ENCODE measurements around the gene ZC2HC1C. TPM values are rescaled to one million over a fixed set of nuclear protein-coding genes. Genes with fewer than 3 reads are reported as not detected.
"Not testable (repeated sequence)": the region's sequence is repeated elsewhere in the genome, so short reads cannot be mapped to it uniquely, and the experiment has no call there.

ZC2HC1C gene
- total RNA-seq, 1 experiment from 2014 or later = 0.64 TPM

GRCh38 chr14:75090353-75090752 is 20.9 kb downstream of the ZC2HC1C start:
- no peak for DNase-seq (ENCODE audit: extremely low read depth, low read depth)

GRCh38 chr14:75091251-75091650 is 21.8 kb downstream of the ZC2HC1C start:
- DNase-seq (ENCODE audit: extremely low read depth, low read depth) = no peak

GRCh38 chr14:75092698-75093097 is 23.3 kb downstream of the ZC2HC1C start:
- no peak for DNase-seq (ENCODE audit: extremely low read depth, low read depth)

GRCh38 chr14:75094896-75095295 is 25.5 kb downstream of the ZC2HC1C start:
- DNase-seq (ENCODE audit: extremely low read depth, low read depth) = no peak

- no peak for DNase-seq (ENCODE audit: extremely low read depth, low read depth)
These were observed 26.2 kb downstream of the ZC2HC1C start for GRCh38 chr14:75095690-75096089.

GRCh38 chr14:75096959-75097358 is 27.5 kb downstream of the ZC2HC1C start:
- DNase-seq (ENCODE audit: extremely low read depth, low read depth) = no peak

GRCh38 chr14:75098212-75098611 is 28.8 kb downstream of the ZC2HC1C start:
- DNase-seq (ENCODE audit: extremely low read depth, low read depth) = no peak

- DNase-seq (ENCODE audit: extremely low read depth, low read depth) = no peak
These were observed 29.2 kb downstream of the ZC2HC1C start for GRCh38 chr14:75098682-75099081.

- no peak for DNase-seq (ENCODE audit: extremely low read depth, low read depth)
These were observed 32.0 kb downstream of the ZC2HC1C start for GRCh38 chr14:75101491-75101890.

- no peak for DNase-seq (ENCODE audit: extremely low read depth, low read depth)
These were observed 37.7 kb downstream of the ZC2HC1C start for GRCh38 chr14:75107186-75107585.

GRCh38 chr14:75109877-75110276 is 40.4 kb downstream of the ZC2HC1C start:
- DNase-seq (ENCODE audit: extremely low read depth, low read depth) = no peak

GRCh38 chr14:75113932-75114539 is 44.6 kb downstream of the ZC2HC1C start:
- DNase-seq (ENCODE audit: extremely low read depth, low read depth) = no peak

- DNase-seq (ENCODE audit: extremely low read depth, low read depth) = no peak
These were observed 49.6 kb downstream of the ZC2HC1C start for GRCh38 chr14:75119056-75119455.

GRCh38 chr14:75120541-75121291 is 51.3 kb downstream of the ZC2HC1C start:
- DNase-seq (ENCODE audit: extremely low read depth, low read depth) = no peak

GRCh38 chr14:75121552-75121951 is 52.1 kb downstream of the ZC2HC1C start:
- DNase-seq (ENCODE audit: extremely low read depth, low read depth) = no peak

- DNase-seq (ENCODE audit: extremely low read depth, low read depth) = no peak
These were observed 54.5 kb downstream of the ZC2HC1C start for GRCh38 chr14:75123991-75124390.

GRCh38 chr14:75125617-75126016 is 56.2 kb downstream of the ZC2HC1C start:
- no peak for DNase-seq (ENCODE audit: extremely low read depth, low read depth)

- DNase-seq (ENCODE audit: extremely low read depth, low read depth) = no peak
These were observed 56.7 kb downstream of the ZC2HC1C start for GRCh38 chr14:75126121-75126544.

GRCh38 chr14:75126679-75127473 is 57.4 kb downstream of the ZC2HC1C start, which contains the start of gene NEK9:
NEK9 (minus strand) TSS chr14:75127048; CDS start chr14:75126921, 127 bp downstream.
- DNase-seq (ENCODE audit: extremely low read depth, low read depth) = peak; percentile 69

- DNase-seq (ENCODE audit: extremely low read depth, low read depth) = not testable (repeated sequence)
These were observed 58.0 kb downstream of the ZC2HC1C start for GRCh38 chr14:75127474-75127820.

- DNase-seq (ENCODE audit: extremely low read depth, low read depth) = no peak
These were observed 58.6 kb downstream of the ZC2HC1C start for GRCh38 chr14:75127903-75128595.

All from NCI-H460 (cell line).